Activated CD4-positive, CD25-positive, alpha-beta regulatory T cell treated with anti-CD3 and anti-CD28 coated beads, Interleukin-2, amount 50 U/mL, for 72 hours (primary cell): ENCODE results near the gene IDE.
"Not testable (repeated sequence)": the region's sequence is repeated elsewhere in the genome, so short reads cannot be mapped to it uniquely, and the experiment has no call there.

Experiments used
- DNase-seq: peaks from one replicate; pipeline ENCODE4 v3.0.0; 2021

Gene IDE

GRCh38 chr10:92483539-92483938 lies 90.4 kb downstream of the IDE start:
- no peak for DNase-seq

GRCh38 chr10:92480413-92480812 lies 93.5 kb downstream of the IDE start:
- DNase-seq, result no peak

- no peak for DNase-seq
Observed at GRCh38 chr10:92479547-92479946, 94.3 kb downstream of the IDE start.

GRCh38 chr10:92478536-92478935 lies 95.4 kb downstream of the IDE start:
- DNase-seq, result no peak

- no peak for DNase-seq
Observed at GRCh38 chr10:92475357-92475868, 98.5 kb downstream of the IDE start.

GRCh38 chr10:92470026-92470425 lies 103.9 kb downstream of the IDE start:
- DNase-seq, result no peak

- DNase-seq, result no peak
Observed at GRCh38 chr10:92464364-92464763, 109.5 kb downstream of the IDE start.

GRCh38 chr10:92463582-92463981 lies 110.3 kb downstream of the IDE start:
- DNase-seq, result no peak

- not testable (repeated sequence) for DNase-seq
Observed at GRCh38 chr10:92454955-92455354, 118.9 kb downstream of the IDE start.

GRCh38 chr10:92452313-92452712 lies 121.6 kb downstream of the IDE start:
- DNase-seq, result no peak

GRCh38 chr10:92451431-92451830 lies 122.5 kb downstream of the IDE start:
- no peak for DNase-seq

GRCh38 chr10:92450896-92451295 lies 123.0 kb downstream of the IDE start:
- no peak for DNase-seq

- DNase-seq, result no peak
Observed at GRCh38 chr10:92440578-92440977, 133.3 kb downstream of the IDE start.

GRCh38 chr10:92438220-92438619 lies 135.7 kb downstream of the IDE start:
- no peak for DNase-seq

GRCh38 chr10:92436611-92437010 lies 137.3 kb downstream of the IDE start:
- no peak for DNase-seq

- not testable (repeated sequence) for DNase-seq
Observed at GRCh38 chr10:92436065-92436464, 137.8 kb downstream of the IDE start.

- DNase-seq, result no peak
Observed at GRCh38 chr10:92434385-92434784, 139.5 kb downstream of the IDE start.

GRCh38 chr10:92432596-92432995 lies 141.3 kb downstream of the IDE start:
- DNase-seq, result no peak

- DNase-seq, result no peak
Observed at GRCh38 chr10:92430103-92430502, 143.8 kb downstream of the IDE start.

GRCh38 chr10:92421550-92421949 lies 152.3 kb downstream of the IDE start:
- DNase-seq, result no peak

GRCh38 chr10:92420546-92421275 lies 153.2 kb downstream of the IDE start:
- DNase-seq, result no peak

GRCh38 chr10:92419740-92420545 lies 153.9 kb downstream of the IDE start:
- no peak for DNase-seq

- DNase-seq, result no peak
Observed at GRCh38 chr10:92418891-92419290, 155.0 kb downstream of the IDE start.

- DNase-seq, result no peak
Observed at GRCh38 chr10:92418221-92418620, 155.7 kb downstream of the IDE start.
